ENCODE measurements around the gene BCDIN3D.

DNA sequence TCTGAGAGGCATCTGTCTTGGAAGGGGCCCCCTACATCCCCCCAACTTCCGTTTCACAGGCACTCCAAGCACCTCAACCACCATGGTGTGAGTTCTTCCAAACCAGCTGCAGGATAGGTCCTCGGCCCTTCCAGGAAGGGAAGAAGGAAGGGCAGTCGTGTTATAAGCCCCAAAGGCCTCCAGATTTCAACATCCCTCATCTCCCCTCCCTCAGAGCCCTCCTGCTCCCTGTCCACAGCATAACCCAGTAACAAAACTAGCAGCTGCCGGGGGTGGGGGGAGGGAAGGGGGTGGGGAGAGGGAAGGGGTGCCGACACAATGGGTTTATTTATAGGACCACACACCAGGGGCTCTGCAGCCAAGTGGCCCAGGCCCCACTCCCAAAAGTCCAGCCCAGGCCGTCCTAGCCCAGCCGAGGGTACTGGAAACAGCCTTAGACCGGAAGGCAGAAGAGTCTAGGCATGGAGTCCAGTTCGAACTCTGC lies 33.0 kb downstream of the BCDIN3D start:
- TF ChIP-seq JUN (IDR thresholded peaks at IDR 0.05; ENCODE audit: borderline replicate concordance, insufficient read depth, insufficient read length, low read depth) (no peak), POLR2A (IDR thresholded peaks at IDR 0.05; ENCODE audit: low read depth, low read length) (no peak)
